HG02588 (cell line): ENCODE results near the gene ARG2.
"Not testable (repeated sequence)": the region's sequence is repeated elsewhere in the genome, so short reads cannot be mapped to it uniquely, and the experiment has no call there.

Experiments
- ATAC-seq: cut with Tn5 transposase; IDR thresholded peaks from one replicate; pipeline ENCODE4 v1.9.1; 2021; ENCODE audit warnings: mild to moderate bottlenecking, moderate library complexity; ENCODE audit not compliant: unreplicated experiment

ARG2 gene

GRCh38 chr14:67584978-67585377 is 34.7 kb upstream of the ARG2 start:
- ATAC-seq: no peak

GRCh38 chr14:67586369-67586768 is 33.4 kb upstream of the ARG2 start:
- no peak for ATAC-seq

GRCh38 chr14:67589204-67589770 is 30.4 kb upstream of the ARG2 start:
- ATAC-seq: no peak

- ATAC-seq: not testable (repeated sequence)
Observed at GRCh38 chr14:67593650-67594049, 26.1 kb upstream of the ARG2 start.

DNA sequence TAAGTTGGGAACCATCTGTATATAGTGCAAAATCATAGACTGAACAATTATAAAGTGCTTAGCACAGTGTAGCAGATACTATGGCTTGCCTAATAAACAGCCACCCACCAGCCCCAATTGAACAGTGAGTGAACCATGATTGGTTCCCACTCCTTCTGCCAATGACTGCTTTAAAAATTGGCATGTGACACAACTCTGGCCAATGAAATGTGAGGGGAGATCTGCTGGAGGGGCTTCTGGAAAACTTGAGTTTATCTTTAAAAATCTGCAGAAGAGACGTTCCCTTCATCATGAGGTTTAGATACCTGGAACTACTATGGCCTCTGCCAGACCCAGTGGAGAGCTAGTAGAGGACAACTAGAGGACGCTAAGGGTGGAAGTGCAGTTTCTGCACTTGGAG is 24.3 kb upstream of the ARG2 start:
- no peak for ATAC-seq

DNA sequence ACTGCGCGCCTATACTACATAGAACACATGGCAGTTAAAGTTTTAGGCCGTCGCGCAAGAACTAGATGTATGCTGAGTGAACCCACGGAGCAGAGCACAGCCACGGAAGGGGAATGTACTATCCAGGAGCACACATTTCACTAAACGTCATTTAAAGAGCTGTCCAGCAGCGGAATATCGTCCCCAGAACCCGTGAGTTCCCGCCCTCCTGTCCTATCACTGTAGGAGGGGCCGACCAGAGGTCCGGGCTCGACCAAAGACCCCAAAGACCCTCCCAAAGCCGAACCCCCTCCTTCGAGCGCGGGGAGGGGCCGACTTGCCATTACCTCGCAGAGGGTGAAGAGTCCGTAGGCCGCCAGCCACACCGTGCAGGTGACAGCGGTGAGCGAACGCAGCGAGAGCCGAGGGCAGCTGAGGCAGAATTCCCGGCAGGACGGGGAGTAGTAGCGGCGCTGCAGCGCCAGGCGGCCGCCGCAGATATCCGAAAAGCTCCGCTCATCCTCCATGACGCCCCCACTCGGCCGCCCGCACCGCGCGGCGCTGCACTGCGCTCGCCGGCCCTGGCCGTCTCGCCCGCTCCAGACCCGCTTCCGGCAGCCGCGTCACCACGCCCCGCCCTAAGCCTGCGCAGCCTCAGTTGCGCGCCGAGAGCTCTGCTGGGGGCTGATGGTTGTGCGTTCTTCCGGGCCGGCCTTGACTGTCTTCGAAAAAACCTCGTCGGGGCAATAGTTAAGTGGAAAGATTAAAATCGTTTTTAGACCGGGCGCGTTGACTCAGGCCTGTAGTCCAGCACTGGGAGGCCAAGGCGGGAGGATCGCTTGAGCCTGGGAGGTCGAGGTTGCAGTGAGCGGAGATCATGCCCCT is 19.8 kb upstream of the ARG2 start, which contains the start of gene PIGH:
PIGH (minus strand) TSS at position 571 of the 864 bp plus-strand sequence; CDS start at position 506, 65 bp downstream.
- ATAC-seq: peak; percentile 88

DNA sequence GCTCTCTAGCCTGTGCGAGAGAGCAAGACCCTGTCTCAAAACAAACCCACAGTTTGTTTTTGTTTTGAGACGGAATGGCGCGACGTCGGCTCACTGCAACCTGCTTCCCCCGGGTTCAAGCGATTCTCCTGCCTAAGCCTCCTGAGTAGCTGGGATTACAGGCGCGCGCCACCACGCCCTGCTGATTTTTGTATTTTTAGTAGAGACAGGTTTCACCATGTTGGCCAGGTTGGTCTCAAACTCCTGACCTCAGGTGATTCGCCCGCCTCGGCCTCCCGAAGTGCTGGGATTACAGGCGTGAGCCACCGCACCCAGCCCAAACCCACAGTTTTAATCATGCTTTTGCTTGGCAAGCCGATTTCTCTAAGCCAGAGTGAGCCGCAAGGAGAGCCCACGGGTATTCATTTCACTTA is 19.2 kb upstream of the ARG2 start:
- ATAC-seq: not testable (repeated sequence)

GRCh38 chr14:67602076-67602475 is 17.6 kb upstream of the ARG2 start:
- ATAC-seq: no peak

DNA sequence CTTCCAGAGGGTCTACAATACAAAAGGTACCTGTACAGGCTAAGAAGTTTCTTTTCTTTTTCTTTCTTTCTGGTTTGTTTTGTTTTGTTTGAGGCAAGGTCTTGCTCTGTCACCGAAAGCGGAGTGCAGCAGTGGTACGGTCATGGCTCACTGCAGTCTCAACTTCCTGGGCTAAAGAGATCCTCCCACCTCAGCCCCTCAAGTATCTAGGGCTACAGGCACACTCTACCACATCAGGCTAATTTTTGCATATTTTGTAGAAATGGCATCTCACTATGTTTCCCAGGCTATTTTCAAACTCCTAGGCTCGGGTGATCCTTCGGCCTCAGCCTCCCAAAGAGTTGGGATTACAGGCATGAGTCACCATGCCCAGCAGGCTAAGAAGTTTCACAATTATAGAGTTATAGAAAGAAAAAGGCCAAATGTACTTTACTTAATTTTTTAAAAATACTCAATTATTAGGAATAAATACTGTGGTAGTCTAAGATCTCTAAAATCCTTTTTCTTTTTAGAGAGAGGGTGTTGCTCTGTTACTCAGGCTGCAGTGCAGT is 16.6 kb upstream of the ARG2 start:
- peak; percentile 58 for ATAC-seq

DNA sequence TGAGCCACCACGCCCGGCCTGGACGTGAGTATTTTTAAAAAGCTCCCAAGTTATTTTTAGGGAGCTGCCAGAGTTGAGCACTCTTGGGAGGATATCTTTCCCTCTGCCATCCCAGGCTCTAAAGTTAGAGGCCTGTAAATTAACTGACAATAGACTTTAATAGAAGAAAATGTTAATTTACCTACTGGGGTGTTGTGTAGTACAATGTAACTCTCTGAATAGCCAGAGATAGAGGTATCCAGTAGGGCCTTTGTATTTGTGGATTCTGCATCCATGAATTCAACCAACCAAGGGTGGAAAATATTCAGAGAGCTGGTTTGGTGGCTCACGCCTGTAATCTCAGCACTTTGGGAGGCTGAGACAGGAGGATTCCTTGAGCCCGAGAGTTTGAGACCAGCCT is 12.1 kb upstream of the ARG2 start:
- ATAC-seq: no peak

- no peak for ATAC-seq
Observed at GRCh38 chr14:67609642-67610310, 9.9 kb upstream of the ARG2 start.

DNA sequence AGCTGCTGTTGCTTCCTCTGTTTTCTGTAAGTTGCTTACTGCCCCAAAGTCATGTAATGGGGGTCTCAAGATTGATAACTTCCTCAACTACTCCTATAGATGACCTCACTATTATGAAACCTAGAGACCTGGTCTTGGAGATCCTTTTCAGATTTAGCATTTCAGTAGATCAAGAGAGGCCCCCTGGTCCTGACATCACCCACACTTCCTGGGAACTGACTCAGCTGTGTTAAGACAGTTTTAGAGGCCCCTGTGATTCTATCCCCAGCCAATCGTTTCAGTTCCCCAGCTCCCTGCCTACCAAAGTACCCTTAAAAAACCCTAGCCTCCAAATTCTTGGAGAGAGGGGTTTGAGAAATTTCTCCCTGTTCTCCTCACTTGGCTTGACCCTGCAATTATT is 9.2 kb upstream of the ARG2 start:
- no peak for ATAC-seq

- ATAC-seq: no peak
Observed at GRCh38 chr14:67618617-67619063, 1.1 kb upstream of the ARG2 start.

DNA sequence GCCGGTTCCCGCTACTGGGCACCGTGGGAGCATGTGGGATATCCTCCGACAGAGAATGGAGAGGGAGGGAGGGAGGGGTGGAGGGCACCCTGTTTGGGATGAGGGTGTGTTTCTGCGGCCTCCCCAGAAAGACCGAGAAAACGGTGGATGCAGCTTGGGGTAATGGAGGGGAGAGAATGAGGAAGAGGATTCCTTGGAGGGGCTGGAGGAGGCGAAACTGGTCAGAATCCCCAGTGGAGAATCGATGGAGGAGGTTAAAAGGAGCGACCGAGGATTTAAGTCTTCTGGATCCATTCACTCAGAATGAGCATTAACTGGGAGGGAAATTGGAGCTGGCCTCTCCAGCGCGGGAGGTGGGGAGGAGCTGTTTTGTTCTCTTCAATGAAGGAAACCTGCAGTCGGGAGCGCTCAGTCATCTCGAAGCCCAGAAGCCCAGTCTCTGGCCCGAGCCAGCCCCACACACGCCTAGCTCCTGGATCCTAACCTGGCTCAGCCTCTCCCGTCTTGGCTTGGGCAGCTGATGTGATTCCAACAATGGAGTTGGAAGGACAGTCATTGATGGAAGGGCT is 581 bp downstream of the ARG2 start:
- ATAC-seq: no peak

GRCh38 chr14:67622675-67623074 is 3.0 kb downstream of the ARG2 start:
- no peak for ATAC-seq

DNA sequence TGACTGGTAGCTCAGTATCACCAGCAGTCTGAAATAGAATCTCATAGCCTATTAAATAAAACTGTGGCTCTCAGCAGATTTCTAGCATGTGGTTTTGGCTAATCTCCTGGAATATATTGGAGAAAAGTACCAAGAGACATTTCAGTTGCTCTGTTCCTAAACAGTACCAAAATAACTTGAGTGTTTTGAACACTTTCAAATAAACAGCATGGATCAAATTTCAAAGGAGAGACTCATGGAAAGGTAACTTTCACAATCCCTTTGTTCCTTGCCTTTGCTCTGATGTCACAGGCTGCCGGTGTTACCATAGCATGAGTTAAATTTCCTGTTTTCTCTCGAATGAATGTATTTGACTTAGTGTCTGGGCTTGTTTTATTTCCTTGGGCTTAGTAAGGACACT is 3.4 kb downstream of the ARG2 start:
- no peak for ATAC-seq

- ATAC-seq: not testable (repeated sequence)
Observed at GRCh38 chr14:67626131-67626530, 6.4 kb downstream of the ARG2 start.

- ATAC-seq: no peak
Observed at GRCh38 chr14:67627519-67627918, 7.8 kb downstream of the ARG2 start.

DNA sequence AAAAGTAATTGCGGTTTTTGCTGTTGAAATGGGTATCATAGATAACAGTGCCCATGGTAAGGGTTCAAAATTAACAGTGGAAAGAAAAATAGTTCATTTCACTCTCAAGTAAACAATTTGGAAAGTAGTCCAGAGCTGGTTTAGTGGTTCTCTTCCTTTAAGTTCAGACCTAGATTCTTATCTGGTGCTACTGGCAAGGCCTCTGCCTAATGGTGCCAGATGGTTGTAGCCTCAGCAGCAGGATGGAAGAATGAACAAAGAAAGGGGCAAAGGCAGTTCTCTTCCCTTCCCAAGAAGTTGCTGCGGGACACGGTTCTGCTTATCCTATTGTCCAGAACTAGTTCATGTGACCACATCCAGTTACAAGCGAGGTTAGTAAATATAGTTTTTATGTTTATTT is 10.5 kb downstream of the ARG2 start:
- ATAC-seq: no peak

DNA sequence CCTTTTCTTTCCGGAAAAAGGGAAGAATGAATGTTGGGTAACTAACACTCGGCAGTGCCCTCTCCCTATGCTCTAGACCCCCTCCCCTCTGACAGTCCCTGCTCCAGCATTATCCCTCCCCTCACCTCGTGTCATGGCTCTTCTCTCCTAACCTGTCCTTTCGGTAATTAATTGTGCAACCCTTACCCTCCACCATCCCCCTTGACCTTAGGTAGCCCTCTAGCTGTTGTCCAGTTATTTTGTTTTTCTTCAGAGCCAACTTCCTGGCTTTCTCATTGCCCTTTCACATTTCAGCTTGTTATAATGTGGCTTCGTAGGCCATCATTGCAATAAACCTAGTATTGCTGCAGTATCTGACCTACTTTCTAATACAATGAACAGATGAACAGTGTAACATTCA is 11.2 kb downstream of the ARG2 start:
- no peak for ATAC-seq
